ENCODE results near the gene PLCB1. TPM values are rescaled to one million over a fixed set of nuclear protein-coding genes. Genes with fewer than 3 reads are reported as not detected.

The PLCB1 gene
- total and polyA plus RNA-seq, 2 of the 4 experiments (the other 2 are of a cell fraction) = 5.6 to 16.1 TPM

- no peak overlapping the region for H2AFZ ChIP-seq (replicated peaks; ENCODE audit: low read length, poor library complexity)
- no peak overlapping the region for H3K9ac ChIP-seq (ENCODE audit: low read depth, low read length)
- ChIA-PET CTCF (interaction anchor here (1.3 kb wide), 1 partner anchor 16 kb away, joined by 3 read pairs; no protein-coding TSS in a partner anchor), POLR2A (ENCODE audit: unreplicated experiment) (no interaction called here)
- no peak overlapping the region for H3K56ac ChIP-seq (ENCODE audit: extremely low read depth, insufficient read depth, low read length)
- no TSS peak for BruUV-seq (replicated peaks)
- ATAC-seq (ENCODE audit: low read depth) (no peak), DNase-seq (no peak)
- H2BK20ac ChIP-seq (ENCODE audit: low read depth, low read length) = no peak overlapping the region
- no peaks in the 10 kb centered on the region for H3K36me3 ChIP-seq (ENCODE audit: control insufficient read depth, insufficient read depth, low read length)
- dilution Hi-C loops (cut with HindIII; ENCODE audit: low sequenced_read_pairs, unreplicated experiment) = no loop called here
- no peak overlapping the region for H3K27ac ChIP-seq (ENCODE audit: insufficient read depth, low read length)
- H2AK9ac ChIP-seq (replicated peaks; ENCODE audit: low read depth, low read length, poor library complexity) = no peak overlapping the region
- H3K23ac ChIP-seq (ENCODE audit: low read depth, low read length) = no peak overlapping the region
- no peaks in the 10 kb centered on the region for H3K9me1 ChIP-seq (ENCODE audit: insufficient read depth, low read length)
- no peak overlapping the region for H2BK15ac ChIP-seq (ENCODE audit: low read depth, low read length)
- no peaks in the 10 kb centered on the region for H3K79me1 ChIP-seq (ENCODE audit: low read depth in 1 of 2, low read length in 2 of 2)
- intact Hi-C loops (cut with micrococcal nuclease) = no loop called here
- no peak overlapping the region for H2BK5ac ChIP-seq (ENCODE audit: low read depth, low read length, poor library complexity, severe bottlenecking)
- no peaks in the 10 kb centered on the region for H4K20me1 ChIP-seq (ENCODE audit: insufficient read depth, low read length)
- H3K4me1 ChIP-seq (ENCODE audit: control insufficient read depth, insufficient read depth, low read length) = peaks cover 1% of the 10 kb centered on the region; the same call in 1 of the 2 replicates
- no peak overlapping the region for H4K5ac ChIP-seq (ENCODE audit: low read depth, low read length)
- in situ Hi-C loops (cut with MboI; ENCODE audit: low sequenced_read_pairs) = no loop called here
- no peak overlapping the region for H3K4me3 ChIP-seq (ENCODE audit: insufficient read depth, low read depth, low read length)
- no peak overlapping the region for H3K14ac ChIP-seq (replicated peaks; ENCODE audit: low read depth, low read length)
- 80% methylated on average over 2 of the region's 5 CpGs; no CpG with 5 or more reads in 1 of the 2 experiments for WGBS, 2 experiments (ENCODE audit: extremely low coverage in 2 of 2, insufficient read length in 1 of 2)
- H4K91ac ChIP-seq (ENCODE audit: insufficient read depth, low read depth, low read length) = no peak overlapping the region
- no peak overlapping the region for H2AK5ac ChIP-seq (ENCODE audit: low read depth, low read length)
- no peaks in the 10 kb centered on the region for H3K27me3 ChIP-seq (ENCODE audit: control insufficient read depth, insufficient read depth, low read length)
- H4K8ac ChIP-seq (ENCODE audit: low read depth in 2 of 2, low read length in 2 of 2) = no peak overlapping the region
- no peak overlapping the region for H3K4ac ChIP-seq (ENCODE audit: low read depth, low read length)
- no peak overlapping the region for H3K4me2 ChIP-seq (ENCODE audit: low read depth, low read length)
- no peak overlapping the region for H2BK120ac ChIP-seq (ENCODE audit: low read depth, low read length)
- H3K18ac ChIP-seq (ENCODE audit: low read depth, low read length) = no peak overlapping the region
- TF ChIP-seq NFE2L2 (IDR thresholded peaks at IDR 0.05; ENCODE audit: low read depth, low read length) (no peak), MAFK (IDR thresholded peaks at IDR 0.05; ENCODE audit: low read depth, low read length) (no peak), CEBPB (IDR thresholded peaks at IDR 0.05; ENCODE audit: low read depth, low read length) (no peak), USF2 (IDR thresholded peaks at IDR 0.05; ENCODE audit: low read depth, low read length) (no peak), FOS (IDR thresholded peaks at IDR 0.05; ENCODE audit: low read depth, low read length) (no peak), MXI1 (IDR thresholded peaks at IDR 0.05; ENCODE audit: borderline replicate concordance, low read depth, low read length) (no peak), RAD21 (IDR thresholded peaks at IDR 0.05; ENCODE audit: low read length) (no peak)
- TF ChIP-seq, protein P1, sequence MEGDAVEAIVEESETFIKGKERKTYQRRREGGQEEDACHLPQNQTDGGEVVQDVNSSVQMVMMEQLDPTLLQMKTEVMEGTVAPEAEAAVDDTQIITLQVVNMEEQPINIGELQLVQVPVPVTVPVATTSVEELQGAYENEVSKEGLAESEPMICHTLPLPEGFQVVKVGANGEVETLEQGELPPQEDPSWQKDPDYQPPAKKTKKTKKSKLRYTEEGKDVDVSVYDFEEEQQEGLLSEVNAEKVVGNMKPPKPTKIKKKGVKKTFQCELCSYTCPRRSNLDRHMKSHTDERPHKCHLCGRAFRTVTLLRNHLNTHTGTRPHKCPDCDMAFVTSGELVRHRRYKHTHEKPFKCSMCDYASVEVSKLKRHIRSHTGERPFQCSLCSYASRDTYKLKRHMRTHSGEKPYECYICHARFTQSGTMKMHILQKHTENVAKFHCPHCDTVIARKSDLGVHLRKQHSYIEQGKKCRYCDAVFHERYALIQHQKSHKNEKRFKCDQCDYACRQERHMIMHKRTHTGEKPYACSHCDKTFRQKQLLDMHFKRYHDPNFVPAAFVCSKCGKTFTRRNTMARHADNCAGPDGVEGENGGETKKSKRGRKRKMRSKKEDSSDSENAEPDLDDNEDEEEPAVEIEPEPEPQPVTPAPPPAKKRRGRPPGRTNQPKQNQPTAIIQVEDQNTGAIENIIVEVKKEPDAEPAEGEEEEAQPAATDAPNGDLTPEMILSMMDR (conservative IDR thresholded peaks at IDR 0.05; ENCODE audit: low read depth, low read length) = no peak
- no peaks in the 10 kb centered on the region for H3K9me3 ChIP-seq (ENCODE audit: control insufficient read depth, insufficient read depth, low read length)
Observed at GRCh38 chr20:8662433-8662954, 530.4 kb downstream of the PLCB1 start.
